ENCODE data around the gene HOXA9.

The HOXA9 gene

DNA sequence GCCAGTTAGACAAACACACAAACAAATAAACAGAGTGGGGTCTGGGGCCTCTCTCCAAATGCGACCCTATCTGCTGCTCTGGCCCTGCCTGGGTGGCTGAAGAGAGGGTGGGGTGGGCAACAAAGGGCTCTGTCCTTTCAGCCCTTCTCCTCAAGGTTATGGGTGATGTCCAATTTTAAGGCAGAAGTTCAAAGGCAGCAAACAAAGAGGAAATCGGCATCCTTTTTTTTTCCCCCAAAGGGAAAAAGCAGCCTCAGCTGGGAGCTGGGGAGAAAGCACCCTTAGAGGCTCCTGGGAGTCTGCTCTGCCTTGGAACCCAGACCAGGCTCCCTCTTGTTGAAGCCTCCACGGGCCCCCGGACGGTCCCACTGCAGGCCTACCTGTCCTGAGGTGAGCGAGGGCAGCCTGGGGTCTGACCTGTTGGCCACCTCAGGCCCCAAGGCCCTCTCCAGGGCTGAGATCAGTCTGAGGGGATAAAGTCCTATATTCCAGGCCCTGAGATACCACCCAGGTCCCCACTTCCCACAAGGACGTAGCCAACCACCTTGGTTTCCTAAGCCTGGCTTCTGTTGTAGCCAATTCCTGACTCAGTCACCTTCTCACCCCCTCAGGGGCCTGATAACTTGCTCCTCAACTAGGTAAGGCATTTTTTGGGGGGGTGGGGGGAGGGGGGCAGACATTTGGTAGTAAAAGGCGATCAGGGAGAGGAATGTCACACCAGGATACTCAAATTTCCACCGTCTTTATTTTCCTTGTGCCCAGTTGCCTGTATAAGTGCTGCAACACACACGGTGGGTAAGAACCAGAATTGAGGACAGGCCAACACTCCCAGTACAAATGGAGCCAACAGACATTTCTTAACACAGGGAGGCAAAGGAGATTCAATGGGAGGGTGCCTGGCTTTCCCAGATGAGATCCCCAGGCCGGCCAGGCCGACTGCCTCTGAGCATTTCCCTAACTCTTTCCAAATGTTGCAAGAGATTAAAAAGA, 15.4 kb upstream of the HOXA9 start:
- FAIRE-seq = no peak
- no peak for DNase-seq (ENCODE audit: insufficient read length, low spot score)
- TF ChIP-seq POLR2A (IDR thresholded peaks at IDR 0.05; ENCODE audit: low read depth, low read length) = no peak

DNA sequence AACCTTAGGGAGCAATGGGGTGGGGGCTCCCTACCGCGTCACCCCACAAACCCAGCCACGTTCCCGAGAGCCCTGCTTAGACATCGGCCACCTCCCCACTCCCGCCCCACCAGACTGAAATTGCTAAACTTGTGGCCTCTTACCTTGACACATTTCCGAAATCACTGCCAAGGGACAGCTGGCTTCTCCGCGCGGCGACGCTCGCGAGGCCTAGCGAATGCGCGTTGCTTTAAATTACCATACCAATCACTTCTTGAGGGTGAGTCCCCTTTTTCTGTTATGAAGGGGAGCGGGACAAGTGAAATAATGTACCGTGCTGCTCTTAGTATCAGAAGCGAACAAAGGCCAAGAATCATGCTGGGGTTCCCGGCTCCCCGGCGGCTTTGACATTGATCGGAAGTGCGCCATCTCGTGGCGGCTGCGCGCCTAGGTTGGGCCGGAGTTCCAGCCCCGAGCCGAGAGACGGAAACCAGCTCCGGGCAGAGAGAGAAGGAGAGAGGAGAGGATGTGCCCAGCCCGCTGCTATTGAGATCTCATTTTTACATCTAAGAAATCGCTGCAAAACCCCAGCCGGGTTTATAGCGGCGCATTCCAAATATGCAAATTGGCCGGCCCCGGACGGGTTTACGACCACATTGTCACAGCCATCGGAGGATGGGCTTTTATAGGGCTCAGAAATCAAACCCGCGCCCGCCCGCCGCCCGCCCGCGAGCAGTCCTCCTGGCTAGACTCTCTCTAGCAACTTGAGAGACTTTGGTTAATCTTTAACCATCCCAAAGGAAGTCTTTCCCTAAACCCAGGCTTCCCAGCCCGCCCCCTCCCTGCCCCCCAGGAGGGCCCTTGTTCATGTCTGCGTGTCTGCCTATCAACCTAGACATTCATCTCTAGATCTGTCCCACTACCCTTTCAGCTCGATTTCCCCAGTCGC, 14.4 kb upstream of the HOXA9 start:
- TF ChIP-seq POLR2A (IDR thresholded peaks at IDR 0.05; ENCODE audit: low read depth, low read length) = no peak
- DNase-seq (ENCODE audit: insufficient read length, low spot score) (peak; percentile 99), FAIRE-seq (no peak)

DNA sequence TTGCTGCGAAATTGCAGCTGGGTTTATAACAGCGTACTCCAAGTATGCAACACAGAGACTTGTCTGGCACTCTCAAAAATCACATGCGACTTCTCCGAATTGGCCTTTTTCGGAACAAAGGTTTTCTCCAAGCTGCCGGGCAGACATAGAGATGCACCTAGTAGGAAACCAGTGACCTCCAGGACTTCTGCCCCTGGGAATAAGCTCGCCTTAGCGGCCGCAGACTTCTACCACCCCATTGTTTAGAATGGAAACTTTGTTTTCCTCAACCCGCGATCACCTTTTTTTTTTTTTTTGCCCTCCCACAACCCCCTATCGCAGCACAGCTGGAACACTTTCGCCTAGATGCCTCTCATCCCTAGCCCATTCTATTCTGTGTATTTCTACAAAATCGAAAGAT, 13.7 kb upstream of the HOXA9 start:
- TF ChIP-seq POLR2A (IDR thresholded peaks at IDR 0.05; ENCODE audit: low read depth, low read length) = no peak
- FAIRE-seq (no peak), DNase-seq (ENCODE audit: insufficient read length, low spot score) (no peak)

DNA sequence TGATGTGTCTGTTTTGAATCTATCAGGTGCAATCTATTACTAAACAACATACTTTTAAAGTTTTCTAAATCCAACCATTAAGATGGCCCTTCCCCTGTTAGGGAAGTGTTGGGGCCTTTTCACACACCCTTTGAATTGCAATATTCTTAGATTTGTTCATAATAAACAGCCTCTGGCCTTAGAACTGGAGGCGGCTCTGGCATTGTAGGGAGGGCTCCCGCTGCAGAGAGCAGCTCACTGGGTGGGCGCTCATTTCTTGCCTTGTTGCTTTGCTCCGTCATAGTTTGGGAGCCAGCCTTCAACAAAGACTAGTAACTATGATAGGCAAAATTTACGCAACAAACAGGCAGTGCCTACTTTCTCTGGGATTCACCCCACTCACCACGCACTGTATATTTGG, 13.0 kb upstream of the HOXA9 start:
- DNase-seq (ENCODE audit: insufficient read length, low spot score) (no peak), FAIRE-seq (no peak)
- no peak for TF ChIP-seq POLR2A (IDR thresholded peaks at IDR 0.05; ENCODE audit: low read depth, low read length)

DNA sequence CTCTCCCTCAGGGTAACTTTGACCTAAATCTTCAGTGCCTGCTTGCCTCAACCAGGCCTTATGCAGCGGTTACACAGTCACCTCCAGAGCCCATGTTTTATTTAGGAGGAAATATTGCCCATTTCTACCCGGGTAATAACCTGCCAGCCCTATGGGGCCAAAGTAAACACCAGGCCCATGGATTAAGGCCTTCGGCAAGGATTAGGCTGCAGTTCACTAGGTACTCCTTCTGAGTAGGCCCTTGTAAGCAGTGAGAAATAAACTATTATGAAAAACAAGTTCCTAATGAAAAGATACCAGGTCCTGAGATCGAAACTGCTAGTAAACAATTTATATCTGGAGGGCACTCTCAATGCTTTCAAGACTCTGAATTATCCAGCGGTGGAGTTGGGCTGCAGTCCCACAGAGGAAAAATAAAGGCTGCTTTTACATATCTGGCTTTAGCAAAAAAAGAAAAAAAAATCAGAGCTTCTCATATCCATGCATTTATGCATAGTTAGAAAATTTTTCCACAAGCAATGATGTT, 12.5 kb upstream of the HOXA9 start:
- DNase-seq (ENCODE audit: insufficient read length, low spot score) = no peak
- FAIRE-seq = no peak

DNA sequence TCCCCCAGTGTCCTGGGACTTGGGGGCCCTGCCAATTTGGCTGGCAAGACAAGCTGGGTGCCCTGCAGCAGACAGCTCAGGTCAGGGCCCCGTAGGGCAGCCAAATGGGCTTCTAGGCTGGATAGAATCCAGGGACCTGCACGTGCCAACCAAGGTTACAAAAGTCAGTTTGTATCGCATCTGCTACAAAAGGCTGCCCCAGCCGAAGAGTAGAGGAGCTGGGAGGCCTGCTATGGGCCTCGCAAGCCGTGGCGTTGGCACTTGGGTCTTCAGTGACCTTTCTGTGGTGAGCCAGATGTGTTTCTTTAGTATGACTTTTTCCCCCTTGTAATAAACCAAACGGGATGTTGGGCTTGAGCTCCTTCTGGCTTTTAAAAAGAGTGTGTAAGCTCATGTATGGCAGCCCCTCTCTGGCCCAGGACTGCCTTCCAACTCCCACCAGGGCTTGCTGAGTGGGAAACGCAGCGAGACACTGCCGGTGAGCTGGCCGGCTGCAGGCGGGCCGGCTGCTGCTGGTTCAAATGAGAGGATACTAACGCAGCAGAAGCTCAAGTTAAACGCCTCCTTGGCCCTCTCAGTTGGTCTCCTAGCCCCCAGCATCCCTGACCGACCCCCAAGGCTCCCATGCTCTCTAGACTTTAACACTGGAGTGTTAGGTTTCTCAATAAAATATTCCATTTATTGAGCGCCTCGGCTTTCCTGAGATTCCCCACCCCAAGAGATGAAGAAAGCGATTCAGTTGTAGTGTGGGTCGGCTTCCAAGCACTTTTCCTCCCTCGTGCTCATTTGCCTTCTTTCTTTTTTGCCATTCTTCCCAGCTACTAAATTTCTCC, 11.8 kb upstream of the HOXA9 start:
- DNase-seq (ENCODE audit: insufficient read length, low spot score) (no peak), FAIRE-seq (no peak)
- TF ChIP-seq POLR2A (IDR thresholded peaks at IDR 0.05; ENCODE audit: low read depth, low read length) = no peak

More for the DNA sequence above, 12.5 kb upstream of the HOXA9 start:
- TF ChIP-seq POLR2A (IDR thresholded peaks at IDR 0.05; ENCODE audit: low read depth, low read length) = no peak

DNA sequence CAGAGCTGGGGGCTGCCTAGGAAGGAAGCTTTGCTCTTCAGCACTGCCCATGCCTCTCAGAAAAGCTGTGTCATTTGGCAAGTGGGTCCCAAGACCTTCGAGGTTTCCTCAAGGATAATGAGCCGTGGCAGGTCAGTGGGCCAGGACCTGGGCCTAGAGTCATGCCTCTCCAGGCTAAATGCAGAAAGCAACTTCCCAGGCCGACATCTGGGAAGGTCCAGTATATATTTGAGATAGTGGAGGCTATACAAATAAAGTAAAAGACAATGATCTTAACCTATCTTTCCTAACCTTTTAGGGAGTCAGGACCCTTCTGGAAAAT, 11.1 kb upstream of the HOXA9 start:
- TF ChIP-seq POLR2A (IDR thresholded peaks at IDR 0.05; ENCODE audit: low read depth, low read length) = no peak
- no peak for FAIRE-seq

DNA sequence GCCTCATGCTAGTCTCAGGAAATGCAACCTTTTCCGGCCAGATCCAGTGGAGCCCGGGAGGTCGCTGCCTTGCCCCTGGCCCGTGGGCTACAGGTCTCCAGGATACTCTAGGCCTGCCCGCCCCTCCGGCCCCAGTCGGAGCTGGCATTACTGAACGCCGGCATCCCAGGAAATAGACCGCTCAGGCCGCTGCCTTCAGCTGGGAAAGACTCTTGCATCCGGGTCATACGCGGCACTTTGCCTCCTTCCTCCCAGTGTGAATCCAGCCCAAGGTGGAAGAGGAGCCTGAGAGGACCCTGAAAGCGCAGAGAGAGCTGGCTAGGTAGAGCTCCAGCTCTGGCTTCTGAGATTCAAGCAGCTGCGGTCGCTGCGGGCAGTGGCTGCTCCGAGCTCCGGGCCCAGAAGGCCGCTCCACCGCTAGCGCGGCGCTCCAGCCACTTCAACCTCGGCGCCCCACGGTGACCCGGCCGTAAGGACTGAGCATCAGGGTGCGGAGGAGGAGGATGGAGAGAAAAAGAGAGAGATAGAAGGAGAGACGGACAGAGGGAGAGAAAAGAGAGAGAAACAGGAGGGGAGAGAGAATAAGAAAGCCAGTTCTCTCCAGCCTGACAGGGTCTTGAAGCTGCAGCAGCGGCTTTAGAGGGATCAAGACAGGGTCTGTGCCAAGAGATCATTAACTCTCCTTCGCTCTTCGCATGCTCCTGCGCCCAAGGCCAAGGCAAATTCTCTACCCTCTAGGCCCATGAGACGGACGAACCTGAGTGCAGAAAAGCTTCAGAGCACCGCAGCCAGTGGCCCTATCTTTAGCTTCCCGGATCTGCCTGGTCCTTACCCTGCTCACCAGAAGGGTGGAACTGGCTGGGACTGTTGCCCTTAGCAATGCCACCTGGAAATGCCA, 10.5 kb upstream of the HOXA9 start:
- DNase-seq (ENCODE audit: insufficient read length, low spot score) = no peak
- TF ChIP-seq POLR2A (IDR thresholded peaks at IDR 0.05; ENCODE audit: low read depth, low read length) = no peak
- FAIRE-seq = no peak

More for the DNA sequence above, 11.1 kb upstream of the HOXA9 start:
- no peak for DNase-seq (ENCODE audit: insufficient read length, low spot score)

DNA sequence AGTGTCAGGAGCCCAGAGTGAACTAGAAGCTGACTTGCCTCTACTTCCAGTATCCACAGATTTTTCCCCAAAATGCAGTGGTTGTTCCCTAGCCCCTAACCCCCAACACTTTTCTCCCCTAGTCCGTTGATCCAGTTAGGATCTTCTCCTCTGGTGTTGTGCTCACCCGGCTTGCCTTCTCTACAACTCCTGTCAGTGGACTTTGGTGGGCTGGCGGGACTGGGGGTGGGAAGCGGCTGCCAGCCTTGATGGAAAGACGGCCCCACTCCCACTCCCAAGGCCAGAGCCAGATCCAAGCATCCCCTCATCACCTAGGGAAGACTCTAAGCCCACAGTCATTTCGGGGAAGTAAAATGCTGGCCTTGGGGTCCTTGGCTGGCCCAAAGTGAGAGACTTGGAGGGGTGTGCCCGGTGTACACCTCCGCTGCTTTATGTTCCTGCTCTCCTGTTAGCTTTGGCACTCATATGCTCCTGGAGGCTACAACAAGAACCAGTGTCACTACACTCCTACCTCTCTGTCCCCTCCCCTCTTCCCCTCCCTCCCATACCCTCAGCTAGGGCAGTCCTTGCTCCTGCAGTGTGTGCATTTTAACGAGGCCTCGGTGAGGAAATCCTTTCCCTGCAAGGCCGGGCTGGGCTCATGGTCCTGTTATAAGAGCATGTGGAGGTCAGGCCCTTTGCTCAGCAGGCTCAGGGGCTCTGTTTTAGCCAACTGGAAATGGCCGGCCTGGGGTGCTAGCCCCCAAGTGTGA, 9.7 kb upstream of the HOXA9 start:
- no peak for DNase-seq (ENCODE audit: insufficient read length, low spot score)
- TF ChIP-seq POLR2A (IDR thresholded peaks at IDR 0.05; ENCODE audit: low read depth, low read length) = no peak
- no peak for FAIRE-seq

DNA sequence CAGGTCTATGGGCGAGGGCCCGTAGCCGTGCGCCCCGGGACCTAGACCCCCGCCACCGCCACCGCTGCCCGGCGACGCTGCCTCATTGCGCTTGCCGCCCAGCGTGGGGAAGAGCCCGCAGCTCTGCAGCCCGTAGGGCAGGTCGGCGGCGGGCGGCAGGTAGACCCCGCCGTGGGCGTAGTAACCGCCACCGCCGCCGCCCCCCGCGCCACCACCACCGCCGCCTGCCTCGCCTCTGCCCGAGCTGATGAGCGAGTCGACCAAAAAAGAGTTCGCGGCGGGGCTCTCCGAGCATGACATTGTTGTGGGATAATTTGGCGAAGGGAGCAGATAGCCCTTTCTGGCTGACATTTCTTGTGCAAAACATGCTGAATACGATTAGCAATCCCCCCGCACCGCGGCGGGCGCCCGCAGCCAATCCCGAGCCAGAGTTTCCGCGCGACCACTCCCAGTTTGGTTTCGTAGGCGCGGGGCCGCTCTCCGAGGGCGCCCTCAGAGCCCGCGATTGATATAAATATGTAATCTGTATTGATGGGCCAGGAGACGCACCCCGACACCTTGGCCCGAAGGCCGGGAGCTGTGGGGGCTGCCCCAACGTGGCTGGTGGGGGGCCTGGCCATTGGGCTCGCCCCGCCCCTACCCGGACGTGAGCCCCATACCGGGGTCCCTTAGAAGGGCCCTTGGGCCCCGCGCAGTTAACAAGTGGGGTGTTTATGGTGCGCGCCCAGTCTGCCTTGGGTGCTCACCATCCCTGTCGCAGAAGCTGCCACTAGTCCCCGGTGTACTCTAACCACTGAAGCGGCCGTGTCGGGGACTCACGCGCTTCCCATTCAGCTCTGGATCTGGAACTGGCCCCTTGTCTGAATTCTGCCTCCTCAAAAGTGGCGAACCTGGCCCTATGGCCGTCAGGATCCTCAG, 8.9 kb upstream of the HOXA9 start, which contains the start of gene HOXA10:
TSS of gene HOXA10 (minus strand) at position 365 of the 918 bp plus-strand sequence. CDS start at position 351, 14 bp downstream.
- FAIRE-seq (no peak), DNase-seq (ENCODE audit: insufficient read length, low spot score) (no peak)
- TF ChIP-seq POLR2A (IDR thresholded peaks at IDR 0.05; ENCODE audit: low read depth, low read length) = no peak

DNA sequence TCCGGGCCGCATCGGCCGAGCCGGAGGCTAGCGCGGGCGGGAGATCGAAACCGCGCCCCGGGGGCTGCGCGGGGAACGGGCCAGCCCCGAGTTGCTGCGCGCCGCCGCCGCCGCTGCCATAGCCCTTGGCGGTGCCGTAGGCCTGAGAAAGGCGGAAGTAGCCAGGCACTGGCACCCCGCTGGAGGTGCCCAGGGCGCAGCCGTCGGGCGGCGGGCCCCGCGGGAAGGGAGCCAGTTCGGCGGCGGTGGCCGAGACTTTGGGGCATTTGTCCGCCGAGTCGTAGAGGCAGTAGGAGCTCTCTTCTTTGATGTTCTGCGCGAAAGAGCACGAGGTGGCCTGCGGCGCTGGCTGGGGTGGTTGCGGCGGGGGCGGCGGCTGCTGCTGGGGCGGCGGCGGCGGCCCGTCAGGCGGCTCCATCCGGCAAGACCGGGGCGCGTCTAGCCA, 8.2 kb upstream of the HOXA9 start:
- TF ChIP-seq POLR2A (IDR thresholded peaks at IDR 0.05; ENCODE audit: low read depth, low read length) = peak; percentile 66
- FAIRE-seq (no peak), DNase-seq (ENCODE audit: insufficient read length, low spot score) (peak; percentile 97)
